ENCODE measurements around the gene PSMD1. TPM values are rescaled to one million over a fixed set of nuclear protein-coding genes. Genes with fewer than 3 reads are reported as not detected.

PSMD1 gene
- total RNA-seq, 4 donors from 2014 or later, result 24.3 to 85.3 (median 74.7) TPM

DNA sequence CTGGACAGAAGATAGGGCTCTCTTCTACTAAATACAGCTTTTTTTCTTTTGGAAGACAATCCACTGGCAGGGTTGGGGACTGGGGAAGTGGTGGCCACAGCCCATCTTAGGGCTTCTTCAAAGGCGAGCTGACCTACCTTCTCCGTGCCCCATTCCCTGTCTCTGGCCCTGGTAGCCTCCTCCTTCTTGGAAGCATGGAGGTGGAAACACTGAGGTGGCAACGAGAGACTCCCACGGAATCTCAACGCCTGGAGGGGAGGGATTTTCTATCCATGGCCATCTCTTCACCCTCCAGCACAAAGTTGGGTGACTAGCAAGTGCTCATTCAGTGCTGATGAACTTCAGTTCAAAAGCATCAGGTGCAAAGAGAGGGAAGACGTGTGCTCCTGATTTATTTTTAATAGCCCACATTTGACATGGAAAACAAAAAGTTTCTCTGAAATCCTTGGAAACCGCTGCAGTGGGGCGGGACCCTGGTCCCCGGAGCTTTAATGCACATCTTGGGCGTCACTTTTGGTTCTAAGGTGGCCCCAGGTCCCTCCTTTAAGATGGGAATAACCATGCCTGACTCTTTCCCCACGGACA is 141.1 kb downstream of the PSMD1 start:
- no peaks in the 10 kb centered on the region for H3K27me3 ChIP-seq
- no peaks in the 10 kb centered on the region for H3K36me3 ChIP-seq
- TF ChIP-seq EP300 (IDR thresholded peaks at IDR 0.05; ENCODE audit: low read depth) (no peak), POLR2AphosphoS5 (IDR thresholded peaks at IDR 0.05) (no peak), POLR2A (IDR thresholded peaks at IDR 0.05) (no peak)
- TF ChIP-seq, protein P1, sequence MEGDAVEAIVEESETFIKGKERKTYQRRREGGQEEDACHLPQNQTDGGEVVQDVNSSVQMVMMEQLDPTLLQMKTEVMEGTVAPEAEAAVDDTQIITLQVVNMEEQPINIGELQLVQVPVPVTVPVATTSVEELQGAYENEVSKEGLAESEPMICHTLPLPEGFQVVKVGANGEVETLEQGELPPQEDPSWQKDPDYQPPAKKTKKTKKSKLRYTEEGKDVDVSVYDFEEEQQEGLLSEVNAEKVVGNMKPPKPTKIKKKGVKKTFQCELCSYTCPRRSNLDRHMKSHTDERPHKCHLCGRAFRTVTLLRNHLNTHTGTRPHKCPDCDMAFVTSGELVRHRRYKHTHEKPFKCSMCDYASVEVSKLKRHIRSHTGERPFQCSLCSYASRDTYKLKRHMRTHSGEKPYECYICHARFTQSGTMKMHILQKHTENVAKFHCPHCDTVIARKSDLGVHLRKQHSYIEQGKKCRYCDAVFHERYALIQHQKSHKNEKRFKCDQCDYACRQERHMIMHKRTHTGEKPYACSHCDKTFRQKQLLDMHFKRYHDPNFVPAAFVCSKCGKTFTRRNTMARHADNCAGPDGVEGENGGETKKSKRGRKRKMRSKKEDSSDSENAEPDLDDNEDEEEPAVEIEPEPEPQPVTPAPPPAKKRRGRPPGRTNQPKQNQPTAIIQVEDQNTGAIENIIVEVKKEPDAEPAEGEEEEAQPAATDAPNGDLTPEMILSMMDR (IDR thresholded peaks at IDR 0.05), result no peak
- in situ Hi-C loops (cut with MboI; ENCODE audit: low pct_ligation_motif_present in 1 of 4, low pct_unique_long_range_greater_than_20kb in 1 of 4, low sequenced_read_pairs in 3 of 4) (loop anchor here in 1 of 4 donors (10.0 kb wide), 1 partner anchor 93 kb away; no protein-coding TSS in a partner anchor), intact Hi-C loops (cut with DNase I; ENCODE audit: low total_unique reads) (no loop called here)
- no peak for DNase-seq
- peaks cover 7 to 18% (median 11%) of the 10 kb centered on the region in 4 donors for H3K4me1 ChIP-seq
- peak overlapping the region; percentile 69 to 83 (median 78) for H3K27ac ChIP-seq
- H3K9me3 ChIP-seq, result no peaks in the 10 kb centered on the region
- peak overlapping the region; percentile 62 to 82 (median 74) for H3K4me3 ChIP-seq
- 23 to 83% methylated on average over 1 to 11 of the region's 11 CpGs for WGBS, 2 donors (ENCODE audit: low coverage in 1 of 2)

GRCh38 chr2:231198291-231199173 is 141.9 kb downstream of the PSMD1 start, which contains the start of gene ARMC9:
ARMC9 (plus strand) TSS chr2:231198631; CDS start chr2:231206239, 7,608 bp downstream.
- 2% methylated on average over 73 of the region's 83 CpGs; no CpG with 5 or more reads in 1 of the 2 donors for WGBS, 2 donors (ENCODE audit: low coverage in 1 of 2)
- in situ Hi-C loops (cut with MboI; ENCODE audit: low pct_ligation_motif_present in 1 of 4, low pct_unique_long_range_greater_than_20kb in 1 of 4, low sequenced_read_pairs in 3 of 4) (loop anchor here in 1 of 4 donors (10.0 kb wide), 1 partner anchor 94 kb away; no protein-coding TSS in a partner anchor), intact Hi-C loops (cut with DNase I; ENCODE audit: low total_unique reads) (no loop called here)
- peaks cover 6 to 17% (median 11%) of the 10 kb centered on the region in 4 donors for H3K4me1 ChIP-seq
- peak within 1 kb of the TSS; percentile 62 to 82 (median 74) for H3K4me3 ChIP-seq
- no peak for TF ChIP-seq EP300 (IDR thresholded peaks at IDR 0.05; ENCODE audit: low read depth)
- peak in 1 of 3 donors; percentile 31 for TF ChIP-seq POLR2AphosphoS5 (IDR thresholded peaks at IDR 0.05)
- TF ChIP-seq, protein P1 (IDR thresholded peaks at IDR 0.05), result no peak
- TF ChIP-seq POLR2A (IDR thresholded peaks at IDR 0.05), result peak; percentile 27
- no peaks in the 10 kb centered on the region for H3K27me3 ChIP-seq
- peak within 1 kb of the TSS; percentile 69 to 83 (median 78) for H3K27ac ChIP-seq
- H3K36me3 ChIP-seq, result no peaks in the 10 kb centered on the region
- no peaks in the 10 kb centered on the region for H3K9me3 ChIP-seq
- peak; percentile 81 for DNase-seq

DNA sequence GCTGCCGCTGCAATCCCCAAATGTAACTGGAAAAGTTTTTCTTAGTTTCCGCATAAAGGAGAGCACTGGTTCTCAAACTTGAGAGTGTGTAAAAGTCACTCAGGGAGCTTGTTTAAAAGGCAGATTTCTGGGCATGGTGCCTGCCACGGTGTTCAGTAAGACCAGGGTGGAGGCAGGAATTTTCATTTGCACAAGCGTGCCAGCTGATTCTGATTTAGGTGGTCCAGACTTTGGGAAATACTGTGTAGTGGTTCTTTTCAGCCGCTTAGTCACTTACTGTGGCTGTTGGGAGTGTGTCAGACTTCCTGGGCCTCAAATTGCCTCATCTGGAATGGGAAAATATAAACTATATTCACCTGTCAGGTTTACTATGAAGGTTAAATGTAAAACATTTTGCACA is 142.6 kb downstream of the PSMD1 start:
- TF ChIP-seq POLR2A (IDR thresholded peaks at IDR 0.05) (no peak), EP300 (IDR thresholded peaks at IDR 0.05; ENCODE audit: low read depth) (no peak), POLR2AphosphoS5 (IDR thresholded peaks at IDR 0.05) (no peak)
- TF ChIP-seq, protein P1 (IDR thresholded peaks at IDR 0.05), result no peak
- no peak for DNase-seq
- Histone ChIP-seq H3K36me3 (no peaks in the 10 kb centered on the region), H3K4me3 (peak overlapping the region; percentile 62 to 82 (median 74)), H3K27ac (peak overlapping the region; percentile 69 to 83 (median 78)), H3K27me3 (no peaks in the 10 kb centered on the region), H3K9me3 (no peaks in the 10 kb centered on the region), H3K4me1 (peaks cover 6 to 17% (median 11%) of the 10 kb centered on the region in 4 donors)
- intact Hi-C loops (cut with DNase I; ENCODE audit: low total_unique reads) (no loop called here), in situ Hi-C loops (cut with MboI; ENCODE audit: low pct_ligation_motif_present in 1 of 4, low pct_unique_long_range_greater_than_20kb in 1 of 4, low sequenced_read_pairs in 3 of 4) (loop anchor here in 1 of 4 donors (10.0 kb wide), 1 partner anchor 94 kb away; no protein-coding TSS in a partner anchor)
- WGBS, 2 donors (ENCODE audit: low coverage in 1 of 2), result 40% methylated on average over 5 of the region's 5 CpGs; no CpG with 5 or more reads in 1 of the 2 donors
